ENCODE data around the gene POU2AF1. TPM values are rescaled to one million over a fixed set of nuclear protein-coding genes. Genes with fewer than 3 reads are reported as not detected.

POU2AF1 gene
- total RNA-seq, 6 experiments from 2014 or later = 0.06 to 2.4 (median 0.63) TPM

DNA sequence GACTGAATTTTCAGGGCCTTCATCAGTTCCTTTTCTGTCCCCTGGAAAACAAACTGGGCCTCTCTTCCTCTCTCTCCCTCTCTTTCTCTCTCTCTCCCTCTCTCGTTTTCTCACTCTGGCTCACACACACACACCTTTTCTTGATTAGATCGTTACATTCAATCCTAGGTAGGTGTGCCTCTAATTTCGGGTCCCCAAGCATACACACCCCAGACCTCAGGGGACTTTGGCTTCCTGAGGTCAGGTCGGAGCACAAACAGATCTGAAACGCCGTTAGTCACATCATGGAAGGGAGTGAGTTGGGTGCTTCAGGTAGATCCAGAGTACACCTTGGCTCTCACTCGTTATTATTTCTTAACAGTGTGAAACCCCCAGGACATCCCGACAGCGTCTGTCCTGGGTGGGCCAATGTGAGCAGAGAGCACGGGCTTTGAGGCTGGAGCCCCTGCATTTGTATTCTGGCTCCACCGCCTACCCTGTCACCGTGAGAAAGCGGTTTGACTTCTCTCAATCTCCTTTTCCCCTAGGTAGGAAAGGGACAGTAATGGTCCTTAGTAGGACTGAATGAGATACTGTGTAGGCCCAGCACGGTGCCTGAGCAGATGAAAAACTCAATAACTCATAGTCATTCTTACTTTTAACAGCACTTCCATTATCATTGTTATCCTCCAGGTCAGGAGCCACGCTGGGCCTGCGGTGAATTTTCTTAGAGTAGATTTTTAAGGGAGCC, 37.3 kb upstream of the POU2AF1 start:
- WGBS (ENCODE audit: insufficient coverage, low coverage, low lambda C conversion rate, missing lambda C conversion rate) = 82% methylated on average over 10 of the region's 16 CpGs

GRCh38 chr11:111414936-111415335, 35.9 kb upstream of the POU2AF1 start:
- no peak for ATAC-seq
- no peaks in the 10 kb centered on the region for H3K36me3 ChIP-seq
- H3K4me3 ChIP-seq = no peak overlapping the region
- no peaks in the 10 kb centered on the region for H3K27me3 ChIP-seq
- intact Hi-C loops (cut with DNase I) = loop anchor here in 1 of 2 donors (5.0 kb wide), 1 partner anchor 43 kb away; no protein-coding TSS in a partner anchor
- TF ChIP-seq CTCF (IDR thresholded peaks at IDR 0.05) = no peak
- no peak for TF ChIP-seq POLR2A (IDR thresholded peaks at IDR 0.05)
- H3K9me3 ChIP-seq = no peaks in the 10 kb centered on the region
- DNase-seq = no peak
- WGBS (ENCODE audit: insufficient coverage, low coverage, low lambda C conversion rate, missing lambda C conversion rate) = 74% methylated on average over 3 of the region's 3 CpGs
- H3K4me1 ChIP-seq = peaks cover 0 to 25% (median 6%) of the 10 kb centered on the region in 4 donors
- H3K27ac ChIP-seq = no peak overlapping the region

More for the DNA sequence above, 37.3 kb upstream of the POU2AF1 start:
- Histone ChIP-seq H3K27ac (no peak overlapping the region), H3K36me3 (no peaks in the 10 kb centered on the region), H3K4me3 (no peak overlapping the region), H3K4me1 (peaks cover 0 to 27% (median 6%) of the 10 kb centered on the region in 4 donors), H3K27me3 (no peaks in the 10 kb centered on the region), H3K9me3 (no peaks in the 10 kb centered on the region)
- no peak for ATAC-seq
- TF ChIP-seq CTCF (IDR thresholded peaks at IDR 0.05) (no peak), POLR2A (IDR thresholded peaks at IDR 0.05) (no peak)
- no peak for DNase-seq
- intact Hi-C loops (cut with DNase I) = no loop called here

GRCh38 chr11:111414267-111414931, 35.3 kb upstream of the POU2AF1 start:
- peaks cover 0 to 20% (median 6%) of the 10 kb centered on the region in 4 donors for H3K4me1 ChIP-seq
- H3K4me3 ChIP-seq = no peak overlapping the region
- H3K27ac ChIP-seq = no peak overlapping the region
- DNase-seq = no peak
- 67% methylated on average over 5 of the region's 9 CpGs for WGBS (ENCODE audit: insufficient coverage, low coverage, low lambda C conversion rate, missing lambda C conversion rate)
- TF ChIP-seq POLR2A (IDR thresholded peaks at IDR 0.05) = no peak
- TF ChIP-seq CTCF (IDR thresholded peaks at IDR 0.05) = no peak
- no peaks in the 10 kb centered on the region for H3K36me3 ChIP-seq
- ATAC-seq = no peak
- intact Hi-C loops (cut with DNase I) = loop anchor here in 1 of 2 donors (5.0 kb wide), 1 partner anchor 42 kb away; no protein-coding TSS in a partner anchor
- H3K27me3 ChIP-seq = no peaks in the 10 kb centered on the region
- no peaks in the 10 kb centered on the region for H3K9me3 ChIP-seq

DNA sequence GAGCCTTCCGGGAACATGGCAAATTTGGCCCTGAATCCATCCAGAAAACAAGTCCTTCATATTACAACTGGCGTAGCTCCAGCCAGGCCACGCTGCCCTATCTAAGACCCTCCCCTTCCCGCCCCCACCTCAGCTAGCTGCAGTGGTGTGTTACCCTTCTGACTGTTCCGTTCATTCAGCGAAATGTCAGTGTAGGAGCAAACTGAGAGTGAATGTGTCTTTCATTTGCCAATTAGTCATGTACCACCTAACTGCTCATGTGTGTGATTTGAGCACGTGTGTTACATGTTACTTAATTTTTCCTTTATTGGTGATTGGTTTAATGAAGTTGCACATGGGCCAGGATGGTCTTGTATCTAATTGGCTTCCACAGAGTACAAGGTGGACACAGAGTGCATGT, 34.8 kb upstream of the POU2AF1 start:
- Histone ChIP-seq H3K9me3 (no peaks in the 10 kb centered on the region), H3K27me3 (no peaks in the 10 kb centered on the region), H3K27ac (no peak overlapping the region), H3K4me1 (peaks cover 0 to 15% (median 6%) of the 10 kb centered on the region in 4 donors), H3K4me3 (no peak overlapping the region), H3K36me3 (no peaks in the 10 kb centered on the region)
- 75% methylated on average over 3 of the region's 7 CpGs for WGBS (ENCODE audit: insufficient coverage, low coverage, low lambda C conversion rate, missing lambda C conversion rate)
- intact Hi-C loops (cut with DNase I) = loop anchor here in 1 of 2 donors (5.0 kb wide), 1 partner anchor 42 kb away; no protein-coding TSS in a partner anchor
- no peak for TF ChIP-seq POLR2A (IDR thresholded peaks at IDR 0.05)
- no peak for TF ChIP-seq CTCF (IDR thresholded peaks at IDR 0.05)
- DNase-seq = no peak
- no peak for ATAC-seq

Data from right lobe of liver (tissue), 6 donors.